Caco-2 (cell line): ENCODE measurements around the gene TOR1B. TPM values are rescaled to one million over a fixed set of nuclear protein-coding genes. Genes with fewer than 3 reads are reported as not detected.

Experiments used
- BruUV-seq: library from RNA; stranded (reverse); fragments of 400-500 nt; replicated peaks from 2 replicates; lab custom pipeline; 2021; lab: Mats Ljungman, UMichigan
- CTCF ChIA-PET: fragments of 300-600 bp; sonication (Branson Sonifier 250); formaldehyde crosslinking; loops from one replicate; lab custom pipeline; 2022; ENCODE audit warnings: antibody characterized with exemption; lab: Charles Lee
- POLR2A ChIA-PET: fragments of 300-600 bp; sonication (Branson Sonifier 250); formaldehyde crosslinking; loops from one replicate; lab custom pipeline; 2022; ENCODE audit warnings: antibody characterized with exemption; lab: Charles Lee
- DNase-seq, 2 experiments: peaks; one replicate each; pipeline versions ENCODE4 v3.0.0 to v3.0.0-alpha.2; 2020 to 2022
- H3K27me3 ChIP-seq: replicated peaks from 2 replicates; pipeline ENCODE4 v1.6.0; 2011; ENCODE audit warnings: low read length; ENCODE audit not compliant: control insufficient read depth, insufficient read depth
- H3K36me3 ChIP-seq: 2 replicates; pipeline ENCODE4 v1.5.1; 2011; ENCODE audit warnings: low read length; ENCODE audit not compliant: control insufficient read depth, insufficient read depth
- H3K4me1 ChIP-seq: fragments of 250-450 bp; sonication (Bioruptor Pico); 2 replicates; pipeline ENCODE4 v1.5.1; 2020; ENCODE audit warnings: mild to moderate bottlenecking
- H3K4me3 ChIP-seq: 2 replicates; pipeline ENCODE4 v1.5.1; 2011; ENCODE audit warnings: low read depth, mild to moderate bottlenecking, control low read depth, low read length
- H3K9me3 ChIP-seq: fragments of 250-450 bp; sonication (Bioruptor Pico); 2 replicates; pipeline ENCODE4 v1.5.1; 2020; ENCODE audit warnings: mild to moderate bottlenecking, moderate library complexity
- H3K27ac Mint-ChIP-seq: one replicate; pipeline ENCODE4 v1.8.0; 2022; ENCODE audit warnings: mixed read lengths; ENCODE audit not compliant: unreplicated experiment
- H3K27me3 Mint-ChIP-seq: one replicate; pipeline ENCODE4 v1.8.0; 2022; ENCODE audit warnings: mixed read lengths; ENCODE audit not compliant: insufficient read depth, unreplicated experiment
- H3K36me3 Mint-ChIP-seq: one replicate; pipeline ENCODE4 v1.8.0; 2022; ENCODE audit warnings: mild to moderate bottlenecking, mixed read lengths; ENCODE audit not compliant: insufficient read depth, unreplicated experiment
- H3K4me1 Mint-ChIP-seq: one replicate; pipeline ENCODE4 v1.8.0; 2022; ENCODE audit warnings: low read depth, mixed read lengths; ENCODE audit not compliant: unreplicated experiment
- H3K4me3 Mint-ChIP-seq: one replicate; pipeline ENCODE4 v1.8.0; 2022; ENCODE audit warnings: mild to moderate bottlenecking, moderate library complexity, mixed read lengths; ENCODE audit not compliant: unreplicated experiment
- H3K9me3 Mint-ChIP-seq: one replicate; pipeline ENCODE4 v1.8.0; 2022; ENCODE audit warnings: mixed read lengths; ENCODE audit not compliant: unreplicated experiment
- intact Hi-C: fragments of 100-400 bp; cut with micrococcal nuclease; formaldehyde crosslinking; loops from one replicate; pipeline ENCODE4 v1.10.0; 2022; ENCODE audit not compliant: unreplicated experiment
- total RNA-seq: library from RNA; stranded (reverse); gene quantifications from 2 replicates; pipeline ENCODE4 v1.2.3, GENCODE V29; 2022
- TF ChIP-seq, protein P1 (sequence below), 2 experiments: fragments of 200-600 bp in 1 of 2; IDR thresholded peaks; 1 replicate in 1 of 2; 2 replicates in 1 of 2; pipeline versions ENCODE4 v1.5.1 to v1.8.0; 2011 to 2022; ENCODE audit warnings: antibody characterized with exemption in 1 of 2, control low read depth in 1 of 2, inconsistent platforms in 1 of 2, low read depth in 1 of 2, low read length in 1 of 2, mild to moderate bottlenecking in 1 of 2, moderate library complexity in 1 of 2; ENCODE audit not compliant: insufficient read depth in 1 of 2, severe bottlenecking in 1 of 2, unreplicated experiment in 1 of 2

The TOR1B gene
- total RNA-seq, 1 experiment from 2014 or later = 22.8 TPM

- CTCF ChIA-PET = interaction anchor here (1.5 kb wide), 1 partner anchor 40 kb away, joined by 6 read pairs; no protein-coding TSS in a partner anchor
- peaks cover 9% of the 10 kb centered on the region; the same call in 1 of the 2 replicates for H3K4me1 ChIP-seq
- POLR2A ChIA-PET = no interaction called here
- TF ChIP-seq, protein P1, sequence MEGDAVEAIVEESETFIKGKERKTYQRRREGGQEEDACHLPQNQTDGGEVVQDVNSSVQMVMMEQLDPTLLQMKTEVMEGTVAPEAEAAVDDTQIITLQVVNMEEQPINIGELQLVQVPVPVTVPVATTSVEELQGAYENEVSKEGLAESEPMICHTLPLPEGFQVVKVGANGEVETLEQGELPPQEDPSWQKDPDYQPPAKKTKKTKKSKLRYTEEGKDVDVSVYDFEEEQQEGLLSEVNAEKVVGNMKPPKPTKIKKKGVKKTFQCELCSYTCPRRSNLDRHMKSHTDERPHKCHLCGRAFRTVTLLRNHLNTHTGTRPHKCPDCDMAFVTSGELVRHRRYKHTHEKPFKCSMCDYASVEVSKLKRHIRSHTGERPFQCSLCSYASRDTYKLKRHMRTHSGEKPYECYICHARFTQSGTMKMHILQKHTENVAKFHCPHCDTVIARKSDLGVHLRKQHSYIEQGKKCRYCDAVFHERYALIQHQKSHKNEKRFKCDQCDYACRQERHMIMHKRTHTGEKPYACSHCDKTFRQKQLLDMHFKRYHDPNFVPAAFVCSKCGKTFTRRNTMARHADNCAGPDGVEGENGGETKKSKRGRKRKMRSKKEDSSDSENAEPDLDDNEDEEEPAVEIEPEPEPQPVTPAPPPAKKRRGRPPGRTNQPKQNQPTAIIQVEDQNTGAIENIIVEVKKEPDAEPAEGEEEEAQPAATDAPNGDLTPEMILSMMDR (IDR thresholded peaks at IDR 0.05; ENCODE audit: insufficient read depth in 1 of 2, low read depth in 1 of 2, low read length in 1 of 2, severe bottlenecking in 1 of 2, unreplicated experiment in 1 of 2) = no peak
- Mint-ChIP-seq H3K4me1 (peaks cover 20% of the 10 kb centered on the region), H3K4me3 (no peak overlapping the region), H3K27me3 (no peaks in the 10 kb centered on the region), H3K36me3 (peaks cover 8% of the 10 kb centered on the region), H3K27ac (no peak overlapping the region), H3K9me3 (no peaks in the 10 kb centered on the region)
- no peaks in the 10 kb centered on the region for H3K9me3 ChIP-seq
- H3K27me3 ChIP-seq = no peaks in the 10 kb centered on the region
- H3K36me3 ChIP-seq = no peaks in the 10 kb centered on the region
- BruUV-seq = no TSS peak
- H3K4me3 ChIP-seq = no peak overlapping the region
- no peak for DNase-seq
- intact Hi-C loops = no loop called here
These were observed 46.8 kb upstream of the TOR1B start for GRCh38 chr9:129756191-129756590.

DNA sequence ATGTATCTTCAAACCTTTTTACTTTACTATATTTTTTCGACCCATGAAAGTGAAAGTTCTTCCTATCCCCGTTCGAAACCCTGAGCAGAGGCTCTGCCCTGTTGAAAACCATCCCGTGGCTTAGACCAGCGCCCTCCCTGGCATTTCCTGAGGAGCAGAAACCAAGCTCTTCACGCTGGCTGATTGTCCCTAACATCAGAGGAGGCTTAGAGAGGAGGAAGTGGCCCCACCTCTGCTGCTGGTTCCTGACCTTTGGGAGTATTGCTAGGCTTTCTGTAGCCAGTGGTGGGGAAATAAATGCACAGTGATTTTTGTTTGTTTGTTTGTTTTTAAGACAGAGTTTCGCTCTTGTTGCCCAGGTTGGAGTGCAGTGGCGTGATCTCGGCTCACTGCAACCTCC is 45.9 kb upstream of the TOR1B start:
- Histone ChIP-seq H3K4me3 (no peak overlapping the region), H3K36me3 (no peaks in the 10 kb centered on the region), H3K9me3 (no peaks in the 10 kb centered on the region), H3K27me3 (no peaks in the 10 kb centered on the region), H3K4me1 (peaks cover 15% of the 10 kb centered on the region)
- TF ChIP-seq, protein P1 (IDR thresholded peaks at IDR 0.05; ENCODE audit: insufficient read depth in 1 of 2, low read depth in 1 of 2, low read length in 1 of 2, severe bottlenecking in 1 of 2, unreplicated experiment in 1 of 2) = no peak
- H3K27ac Mint-ChIP-seq = no peak overlapping the region
- H3K4me1 Mint-ChIP-seq = peaks cover 27% of the 10 kb centered on the region
- H3K9me3 Mint-ChIP-seq = no peaks in the 10 kb centered on the region
- CTCF ChIA-PET = no interaction called here
- no peak for DNase-seq
- H3K36me3 Mint-ChIP-seq = peaks cover 11% of the 10 kb centered on the region
- intact Hi-C loops = no loop called here
- no peaks in the 10 kb centered on the region for H3K27me3 Mint-ChIP-seq
- H3K4me3 Mint-ChIP-seq = no peak overlapping the region
- POLR2A ChIA-PET = no interaction called here
- BruUV-seq = no TSS peak

- Histone ChIP-seq H3K4me3 (no peak overlapping the region), H3K27me3 (no peaks in the 10 kb centered on the region), H3K9me3 (no peaks in the 10 kb centered on the region), H3K4me1 (peaks cover 21% of the 10 kb centered on the region), H3K36me3 (no peaks in the 10 kb centered on the region)
- TF ChIP-seq, protein P1 (IDR thresholded peaks at IDR 0.05; ENCODE audit: insufficient read depth in 1 of 2, low read depth in 1 of 2, low read length in 1 of 2, severe bottlenecking in 1 of 2, unreplicated experiment in 1 of 2) = no peak
- Mint-ChIP-seq H3K36me3 (peaks cover 15% of the 10 kb centered on the region), H3K9me3 (no peaks in the 10 kb centered on the region), H3K4me1 (peaks cover 19% of the 10 kb centered on the region), H3K27me3 (no peaks in the 10 kb centered on the region), H3K27ac (no peak overlapping the region), H3K4me3 (no peak overlapping the region)
- intact Hi-C loops = no loop called here
- no TSS peak for BruUV-seq
- ChIA-PET POLR2A (no interaction called here), CTCF (interaction anchor here (0.6 kb wide), 1 partner anchor 367 kb away, joined by 4 read pairs; no protein-coding TSS in a partner anchor)
- no peak for DNase-seq
These were observed 43.7 kb upstream of the TOR1B start for GRCh38 chr9:129759319-129759718.
